Effector CD4-positive, alpha-beta T cell (primary cell): ENCODE data around the gene RASSF5.

ENCODE experiments used
- DNase-seq: peaks from one replicate; pipeline ENCODE4 v3.0.0-alpha.2; 2020

The RASSF5 gene

DNA sequence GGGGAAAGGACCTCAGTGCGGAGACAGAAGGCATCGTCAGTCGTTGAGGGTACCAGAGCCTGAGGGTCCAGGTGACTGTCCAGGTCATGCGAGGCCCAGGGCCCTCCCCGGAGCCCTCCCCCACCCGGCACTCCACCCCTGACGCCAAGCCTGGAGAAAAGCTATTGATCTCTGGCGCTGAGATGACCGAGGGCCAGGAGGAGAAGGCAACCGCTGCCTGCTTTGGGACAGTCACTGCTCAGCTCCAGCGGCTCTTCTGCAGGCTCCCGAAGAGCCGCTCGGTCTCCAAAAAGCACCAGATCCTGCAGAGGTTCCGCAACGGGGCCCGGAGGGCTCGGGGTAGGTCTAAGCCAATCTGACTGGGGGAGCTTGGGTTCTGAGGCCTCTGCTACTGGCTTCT is 10.9 kb downstream of the RASSF5 start:
- DNase-seq = no peak

DNA sequence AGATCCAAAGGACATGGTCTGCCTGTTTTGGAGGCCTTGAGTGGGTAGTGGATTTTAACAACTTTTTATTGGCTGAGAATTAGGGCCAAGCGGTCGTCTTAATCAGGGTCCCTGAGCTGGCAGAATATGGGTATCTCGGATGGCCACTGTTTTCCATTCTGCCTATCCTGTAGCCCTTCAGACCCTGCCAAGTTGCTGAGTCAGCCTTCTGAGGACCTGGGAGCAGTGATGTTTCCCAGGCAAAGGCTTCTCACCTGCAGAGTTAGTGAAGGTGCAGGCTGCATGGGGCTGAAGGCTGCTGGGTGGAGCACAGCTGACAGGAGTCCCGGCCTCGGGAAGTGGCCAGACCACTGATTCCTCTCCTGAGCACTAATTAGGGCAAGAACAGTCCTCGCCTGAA is 11.4 kb downstream of the RASSF5 start:
- no peak for DNase-seq

DNA sequence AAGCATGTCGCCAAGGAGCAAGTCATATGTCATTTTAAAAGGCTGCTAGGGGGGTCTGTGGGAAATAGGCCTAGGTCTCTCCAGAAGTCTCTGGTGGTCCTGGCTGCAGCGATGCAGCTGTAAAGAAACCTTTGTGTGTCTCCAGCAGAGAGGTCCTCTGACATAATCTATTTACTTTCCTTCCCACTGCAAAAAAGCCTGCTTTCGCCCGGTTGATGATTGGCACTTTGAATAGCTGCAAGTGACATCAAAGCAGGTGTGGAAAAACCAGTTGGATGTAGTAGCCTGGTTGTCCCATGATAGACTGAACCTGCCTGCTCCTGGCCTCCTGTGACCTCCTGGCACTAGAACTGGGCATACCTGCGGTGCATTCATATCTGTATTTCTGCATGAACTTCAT is 13.8 kb downstream of the RASSF5 start:
- no peak for DNase-seq

DNA sequence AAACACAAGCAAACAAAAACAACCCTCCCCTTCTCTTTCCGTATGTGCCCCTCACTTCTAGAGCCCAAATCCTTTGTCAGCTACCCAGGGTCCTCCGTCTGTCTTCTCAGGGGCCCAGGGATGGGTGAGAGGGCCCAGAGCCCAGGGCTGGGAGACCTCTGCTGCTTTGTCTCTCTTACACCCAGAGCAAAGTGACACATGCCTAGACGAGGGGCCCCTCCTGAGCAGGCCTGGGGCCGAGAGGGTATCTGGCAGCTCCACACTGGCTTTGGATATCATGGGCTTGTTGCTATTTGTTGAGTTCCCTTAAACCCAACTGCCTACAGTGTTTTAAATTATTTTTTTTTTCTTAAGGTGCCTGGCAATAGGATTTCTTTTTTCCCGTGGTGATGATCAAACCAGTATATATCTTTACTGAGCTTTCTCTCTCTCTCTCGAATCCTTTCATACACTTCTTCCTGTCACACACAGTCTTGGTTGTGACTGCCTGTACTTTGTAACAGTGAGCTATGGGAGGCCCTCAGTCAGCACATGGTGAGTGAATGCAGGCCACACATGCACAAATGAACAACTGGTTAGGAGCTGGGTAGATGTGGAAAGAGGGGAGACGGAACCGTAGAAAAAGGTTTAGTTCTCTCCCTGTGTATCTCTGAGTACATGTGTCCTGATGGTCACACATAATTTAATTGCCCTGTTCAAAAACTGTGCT is 14.5 kb downstream of the RASSF5 start:
- DNase-seq = no peak

- no peak for DNase-seq
These were observed 17.5 kb downstream of the RASSF5 start for GRCh38 chr1:206524739-206525364.

DNA sequence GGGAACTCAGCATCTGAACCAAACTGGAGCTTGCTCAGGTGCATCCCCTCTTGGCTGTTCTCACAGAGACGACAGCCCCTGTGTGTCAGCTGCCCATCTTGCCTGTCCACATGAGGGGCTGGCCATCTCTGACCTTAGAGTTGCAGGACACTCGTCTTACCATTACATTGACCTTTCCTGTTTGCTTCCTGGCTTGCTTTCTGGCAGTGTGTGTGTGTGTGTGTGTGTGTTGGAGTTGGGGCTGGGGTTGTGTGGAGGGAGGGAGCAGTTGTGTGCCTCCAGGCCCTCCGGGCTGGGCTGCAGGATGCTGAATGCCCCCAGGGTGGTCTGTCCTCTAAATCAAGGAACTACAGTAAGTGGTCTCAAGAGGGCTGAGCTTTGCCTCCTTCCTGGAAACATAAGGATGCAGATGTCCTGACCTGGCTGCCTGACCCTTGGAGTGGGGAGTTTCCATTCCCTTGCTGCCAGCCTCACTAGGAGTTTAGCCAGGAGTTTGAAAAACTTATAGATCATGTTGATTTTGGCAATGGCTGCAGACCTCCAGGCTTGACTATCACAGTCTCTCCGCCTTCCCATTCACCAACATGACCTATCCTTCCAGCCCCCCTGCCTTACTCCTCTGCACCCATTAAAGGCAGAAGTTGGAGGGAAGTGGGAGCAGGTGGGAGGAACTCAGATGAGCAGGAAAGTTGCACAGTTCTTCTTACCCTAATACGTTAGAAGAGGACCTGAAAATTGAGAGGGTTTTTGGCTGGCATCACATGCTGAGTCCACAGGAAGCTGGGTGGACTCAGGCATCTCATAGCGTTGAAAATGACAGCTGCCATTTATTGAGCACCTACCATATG is 19.0 kb downstream of the RASSF5 start:
- no peak for DNase-seq

DNA sequence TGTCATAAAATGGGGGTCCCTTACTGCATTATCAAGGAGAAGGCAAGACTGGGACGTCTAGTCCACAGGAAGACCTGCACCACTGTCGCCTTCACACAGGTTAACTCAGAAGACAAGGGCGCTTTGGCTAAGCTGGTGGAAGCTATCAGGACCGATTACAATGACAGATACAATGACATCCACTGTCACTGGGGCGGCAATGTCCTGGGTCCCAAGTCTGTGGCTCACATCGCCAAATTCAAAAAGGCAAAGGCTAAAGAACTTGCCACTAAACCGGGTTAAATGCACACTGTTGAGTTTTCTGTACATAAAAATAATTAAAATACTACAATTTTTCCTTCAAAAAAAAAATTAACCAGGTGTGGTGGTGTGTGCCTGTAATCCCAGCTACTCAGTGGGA is 22.1 kb downstream of the RASSF5 start:
- no peak for DNase-seq

GRCh38 chr1:206532368-206532767 is 25.0 kb downstream of the RASSF5 start:
- DNase-seq = no peak

GRCh38 chr1:206534552-206534951 is 27.2 kb downstream of the RASSF5 start:
- no peak for DNase-seq

DNA sequence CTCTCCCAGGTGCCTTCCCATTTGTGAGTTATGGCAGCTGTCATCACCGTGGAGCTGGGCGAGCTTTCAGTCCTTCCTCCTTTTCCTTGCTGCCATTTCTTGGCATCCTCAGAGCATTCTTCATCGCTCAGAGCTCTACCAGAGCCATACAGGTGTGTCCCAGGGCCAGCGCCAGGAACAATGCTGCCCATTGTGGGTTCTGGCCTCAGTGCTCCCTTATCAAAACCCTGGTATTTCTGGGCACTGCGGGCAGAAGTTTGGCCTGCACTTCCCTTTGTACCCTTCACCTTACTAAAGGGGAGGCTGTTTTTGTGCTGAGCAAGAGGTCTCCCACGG is 28.5 kb downstream of the RASSF5 start:
- no peak for DNase-seq

- no peak for DNase-seq
These were observed 29.8 kb downstream of the RASSF5 start for GRCh38 chr1:206537141-206537540.

GRCh38 chr1:206538086-206538770 is 30.9 kb downstream of the RASSF5 start:
- no peak for DNase-seq

GRCh38 chr1:206538901-206539640 is 31.7 kb downstream of the RASSF5 start:
- no peak for DNase-seq

DNA sequence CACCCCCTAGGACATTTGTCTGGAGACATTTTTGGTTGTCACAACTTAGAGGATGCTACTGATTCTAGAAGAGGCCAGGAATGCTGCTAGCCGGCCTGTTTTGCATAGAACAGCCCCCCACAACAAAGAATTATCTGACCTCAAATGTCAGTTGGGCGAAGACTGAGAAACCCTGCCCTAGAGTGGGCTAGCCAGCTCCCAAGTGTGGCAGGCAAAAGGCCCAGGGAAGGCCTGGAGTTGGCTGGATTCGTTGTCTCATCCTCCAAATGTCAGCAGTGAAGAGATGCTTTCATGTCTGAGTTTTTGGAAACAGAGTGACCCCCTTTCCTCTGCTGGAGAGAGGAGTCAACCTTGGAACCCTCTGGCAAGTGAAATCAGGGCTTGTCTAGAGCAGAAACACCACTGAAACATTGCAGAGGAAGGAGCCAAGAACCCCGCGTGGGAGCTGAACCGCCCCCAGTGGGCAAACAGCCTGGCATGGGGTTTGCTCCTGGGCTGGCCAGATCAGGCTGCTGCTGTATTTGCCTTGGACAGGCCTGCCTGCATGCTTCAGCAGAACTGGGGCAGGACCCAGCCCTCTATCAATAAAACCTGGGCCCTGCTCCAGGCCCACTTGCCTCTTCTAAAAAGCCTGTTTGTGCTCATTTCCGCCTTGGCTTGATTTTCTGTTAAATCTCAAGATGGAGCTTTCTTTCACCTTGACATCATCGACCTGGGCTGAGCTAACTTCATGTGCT is 32.9 kb downstream of the RASSF5 start:
- DNase-seq = no peak

DNA sequence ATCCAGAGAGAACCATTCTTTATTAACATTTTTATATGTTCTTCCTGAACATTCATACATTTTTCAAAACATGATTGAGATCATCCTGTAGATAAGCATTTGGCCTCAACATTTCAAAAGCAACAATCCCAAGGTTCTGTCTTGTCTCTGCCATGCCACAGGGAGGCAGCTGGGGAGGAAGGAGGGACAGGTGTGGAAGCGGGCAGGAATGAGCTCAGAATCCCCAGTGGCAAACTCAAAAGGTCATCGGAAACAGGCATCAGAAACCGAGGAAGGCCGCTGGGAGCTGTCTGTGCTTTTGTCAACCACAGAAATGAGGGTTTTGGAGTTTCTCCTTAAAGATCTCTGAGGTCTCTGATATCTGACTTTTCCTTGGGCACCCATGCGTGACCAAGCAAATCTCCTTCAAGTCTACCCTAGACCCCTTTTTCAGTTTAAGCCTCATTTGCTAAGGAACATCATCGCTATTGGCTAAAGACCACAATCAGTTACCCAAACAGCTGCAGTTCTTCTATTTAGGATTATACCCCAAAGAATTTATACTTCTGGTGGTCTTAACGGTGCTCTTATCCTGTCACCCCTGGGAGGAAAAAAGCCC is 34.0 kb downstream of the RASSF5 start:
- no peak for DNase-seq

- peak; percentile 77 for DNase-seq
These were observed 37.4 kb downstream of the RASSF5 start for GRCh38 chr1:206544562-206545257.

GRCh38 chr1:206545351-206545750 is 38.0 kb downstream of the RASSF5 start:
- DNase-seq = no peak

- no peak for DNase-seq
These were observed 39.8 kb downstream of the RASSF5 start for GRCh38 chr1:206547104-206547503.

DNA sequence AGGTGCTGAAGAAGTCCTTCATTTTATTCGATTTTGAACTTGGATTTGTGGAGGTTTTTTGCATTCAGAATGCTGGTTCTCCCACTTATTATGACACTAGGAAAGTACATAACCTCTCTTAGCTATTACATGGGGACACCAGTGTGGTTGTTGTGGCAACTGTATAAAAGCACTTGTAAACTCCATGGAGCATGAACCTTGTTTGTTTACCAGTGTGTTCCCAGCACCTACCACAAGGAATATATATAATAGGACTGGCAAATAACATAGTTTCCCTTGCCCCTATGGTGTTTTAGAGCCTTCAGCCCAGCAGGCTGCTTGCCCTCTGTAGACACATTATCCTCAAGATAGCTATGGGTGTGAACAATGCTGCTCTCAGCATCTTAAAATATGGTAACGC is 43.1 kb downstream of the RASSF5 start:
- DNase-seq = no peak

DNA sequence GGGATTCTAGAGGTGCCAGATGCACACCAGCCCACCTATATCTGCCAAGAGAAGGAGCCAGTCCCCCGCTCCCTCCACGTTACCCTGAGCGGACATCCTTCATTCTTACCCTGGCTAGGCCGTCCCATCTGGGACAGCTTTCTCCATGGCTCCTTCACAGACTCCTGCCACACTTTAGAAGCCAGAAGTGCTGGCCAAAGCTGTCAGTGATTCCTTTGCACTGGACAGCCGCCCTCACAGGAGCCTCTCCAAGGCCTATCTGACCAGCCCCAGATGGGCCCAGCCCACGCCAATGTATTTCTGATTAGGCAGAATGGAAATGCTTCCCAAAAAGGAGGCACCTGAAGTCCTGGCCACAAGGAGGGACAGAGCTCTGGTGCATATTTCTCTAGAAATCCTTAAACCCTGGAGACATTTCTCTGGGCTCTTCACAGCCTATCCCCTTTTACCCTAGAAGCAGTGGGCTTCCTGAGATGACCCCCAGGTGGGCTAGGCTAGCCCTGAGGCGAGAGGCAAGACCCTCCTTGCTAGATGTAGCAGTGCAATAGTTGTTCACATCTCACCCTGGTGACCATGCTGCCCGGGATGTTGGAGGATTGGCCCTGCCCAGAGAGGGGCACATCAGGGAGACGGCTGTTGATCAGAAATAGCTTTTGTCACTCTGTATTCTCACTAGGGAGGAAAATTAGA is 44.1 kb downstream of the RASSF5 start:
- no peak for DNase-seq
